ENCODE data around the gene ADAMTS19. TPM values are rescaled to one million over a fixed set of nuclear protein-coding genes. Genes with fewer than 3 reads are reported as not detected.

Gene ADAMTS19
- total and polyA plus RNA-seq, 9 donors: 11.5 to 39.6 (median 15.9) TPM

DNA sequence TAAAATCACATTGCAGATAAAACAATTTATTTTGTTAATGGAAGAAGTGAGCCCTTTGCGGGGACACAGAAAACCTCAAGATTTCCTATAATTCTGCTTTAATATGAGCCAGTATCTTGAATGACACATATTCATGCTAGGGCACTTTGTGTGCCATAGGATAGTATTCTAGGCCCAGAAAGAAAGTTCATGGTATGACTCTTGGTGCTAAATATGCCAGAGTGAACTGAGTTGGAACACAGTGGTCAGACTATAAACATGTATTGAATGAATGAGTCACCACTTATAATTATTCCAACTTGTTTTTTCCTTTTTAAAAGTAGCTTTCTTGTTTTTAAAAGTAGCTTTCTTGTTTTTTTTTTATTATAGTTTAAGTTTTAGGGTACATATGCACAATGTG is 46.0 kb downstream of the ADAMTS19 start:
- Histone ChIP-seq H3K4me1 (ENCODE audit: control insufficient read depth, insufficient read depth, low read length) (no peaks in the 10 kb centered on the region), H3K27me3 (ENCODE audit: control insufficient read depth, insufficient read depth, low read length) (no peaks in the 10 kb centered on the region), H3K9me3 (replicated peaks; ENCODE audit: control insufficient read depth, low read depth, low read length) (no peaks in the 10 kb centered on the region), H3K36me3 (ENCODE audit: control insufficient read depth, insufficient read depth, low read length) (no peaks in the 10 kb centered on the region), H3K27ac (ENCODE audit: low read length) (no peak overlapping the region), H3K4me3 (ENCODE audit: low read length) (no peak overlapping the region)
- WGBS (ENCODE audit: insufficient coverage): no CpG with 5 or more reads among the region's 1 CpG
- DNase-seq: peak; percentile 54

- no peaks in the 10 kb centered on the region for H3K27me3 ChIP-seq (ENCODE audit: control insufficient read depth, insufficient read depth, low read length)
- H3K4me1 ChIP-seq (ENCODE audit: control insufficient read depth, insufficient read depth, low read length): no peaks in the 10 kb centered on the region
- no peak overlapping the region for H3K4me3 ChIP-seq (ENCODE audit: low read length)
- no peaks in the 10 kb centered on the region for H3K9me3 ChIP-seq (replicated peaks; ENCODE audit: control insufficient read depth, low read depth, low read length)
- no peak overlapping the region for H3K27ac ChIP-seq (ENCODE audit: low read length)
- no peaks in the 10 kb centered on the region for H3K36me3 ChIP-seq (ENCODE audit: control insufficient read depth, insufficient read depth, low read length)
- DNase-seq: no peak
These were observed 46.9 kb downstream of the ADAMTS19 start for GRCh38 chr5:129506950-129507349.

GRCh38 chr5:129507527-129507926 is 47.4 kb downstream of the ADAMTS19 start:
- Histone ChIP-seq H3K36me3 (ENCODE audit: control insufficient read depth, insufficient read depth, low read length) (no peaks in the 10 kb centered on the region), H3K9me3 (replicated peaks; ENCODE audit: control insufficient read depth, low read depth, low read length) (no peaks in the 10 kb centered on the region), H3K27ac (ENCODE audit: low read length) (no peak overlapping the region), H3K27me3 (ENCODE audit: control insufficient read depth, insufficient read depth, low read length) (no peaks in the 10 kb centered on the region), H3K4me3 (ENCODE audit: low read length) (no peak overlapping the region), H3K4me1 (ENCODE audit: control insufficient read depth, insufficient read depth, low read length) (no peaks in the 10 kb centered on the region)
- WGBS (ENCODE audit: insufficient coverage): 80% methylated on average over 1 of the region's 6 CpGs
- DNase-seq: no peak

GRCh38 chr5:129508606-129509005 is 48.5 kb downstream of the ADAMTS19 start:
- H3K27ac ChIP-seq (ENCODE audit: low read length): no peak overlapping the region
- peak; percentile 75 for DNase-seq
- WGBS (ENCODE audit: insufficient coverage): no CpG with 5 or more reads among the region's 2 CpGs

GRCh38 chr5:129509363-129509975 is 49.4 kb downstream of the ADAMTS19 start:
- Histone ChIP-seq H3K27me3 (ENCODE audit: control insufficient read depth, insufficient read depth, low read length) (no peaks in the 10 kb centered on the region), H3K4me1 (ENCODE audit: control insufficient read depth, insufficient read depth, low read length) (no peaks in the 10 kb centered on the region), H3K27ac (ENCODE audit: low read length) (peak overlapping the region; percentile 47), H3K36me3 (ENCODE audit: control insufficient read depth, insufficient read depth, low read length) (no peaks in the 10 kb centered on the region), H3K4me3 (ENCODE audit: low read length) (no peak overlapping the region), H3K9me3 (replicated peaks; ENCODE audit: control insufficient read depth, low read depth, low read length) (no peaks in the 10 kb centered on the region)
- peak; percentile 50 for DNase-seq
- no CpG with 5 or more reads among the region's 2 CpGs for WGBS (ENCODE audit: insufficient coverage)

More at GRCh38 chr5:129508606-129509005, 48.5 kb downstream of the ADAMTS19 start:
- H3K4me1 ChIP-seq (ENCODE audit: control insufficient read depth, insufficient read depth, low read length): no peaks in the 10 kb centered on the region
- H3K27me3 ChIP-seq (ENCODE audit: control insufficient read depth, insufficient read depth, low read length): no peaks in the 10 kb centered on the region
- no peaks in the 10 kb centered on the region for H3K9me3 ChIP-seq (replicated peaks; ENCODE audit: control insufficient read depth, low read depth, low read length)
- H3K4me3 ChIP-seq (ENCODE audit: low read length): no peak overlapping the region
- no peaks in the 10 kb centered on the region for H3K36me3 ChIP-seq (ENCODE audit: control insufficient read depth, insufficient read depth, low read length)

- Histone ChIP-seq H3K27me3 (ENCODE audit: control insufficient read depth, insufficient read depth, low read length) (no peaks in the 10 kb centered on the region), H3K36me3 (ENCODE audit: control insufficient read depth, insufficient read depth, low read length) (no peaks in the 10 kb centered on the region), H3K4me3 (ENCODE audit: low read length) (no peak overlapping the region), H3K4me1 (ENCODE audit: control insufficient read depth, insufficient read depth, low read length) (no peaks in the 10 kb centered on the region), H3K9me3 (replicated peaks; ENCODE audit: control insufficient read depth, low read depth, low read length) (peaks cover 2% of the 10 kb centered on the region), H3K27ac (ENCODE audit: low read length) (no peak overlapping the region)
- DNase-seq: no peak
These were observed 51.2 kb downstream of the ADAMTS19 start for GRCh38 chr5:129511291-129511690.

DNA sequence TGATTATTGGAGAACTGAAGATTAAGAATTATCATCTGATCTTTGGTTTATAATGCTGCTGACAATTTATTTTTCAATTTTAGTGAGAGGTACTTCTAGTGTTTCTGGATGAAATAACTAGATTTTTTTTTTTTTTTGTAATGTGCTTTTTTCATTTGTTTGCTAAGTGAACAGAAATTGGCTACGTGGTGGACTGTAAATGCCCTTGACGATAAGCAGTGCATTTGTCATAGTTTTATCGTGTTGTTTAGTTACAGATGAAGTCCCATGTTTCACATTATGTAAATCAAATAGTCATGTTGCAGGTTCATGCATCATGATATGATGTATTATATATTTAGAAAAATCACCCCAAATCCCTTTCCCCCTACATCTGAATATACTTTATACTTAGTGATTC is 81.0 kb downstream of the ADAMTS19 start:
- no CpG with 5 or more reads among the region's 3 CpGs for WGBS (ENCODE audit: insufficient coverage)
- no peaks in the 10 kb centered on the region for H3K27me3 ChIP-seq (ENCODE audit: control insufficient read depth, insufficient read depth, low read length)
- no peak overlapping the region for H3K4me3 ChIP-seq (ENCODE audit: low read length)
- DNase-seq: peak; percentile 63
- no peaks in the 10 kb centered on the region for H3K36me3 ChIP-seq (ENCODE audit: control insufficient read depth, insufficient read depth, low read length)
- H3K27ac ChIP-seq (ENCODE audit: low read length): no peak overlapping the region
- H3K4me1 ChIP-seq (ENCODE audit: control insufficient read depth, insufficient read depth, low read length): no peaks in the 10 kb centered on the region
- no peaks in the 10 kb centered on the region for H3K9me3 ChIP-seq (replicated peaks; ENCODE audit: control insufficient read depth, low read depth, low read length)

DNA sequence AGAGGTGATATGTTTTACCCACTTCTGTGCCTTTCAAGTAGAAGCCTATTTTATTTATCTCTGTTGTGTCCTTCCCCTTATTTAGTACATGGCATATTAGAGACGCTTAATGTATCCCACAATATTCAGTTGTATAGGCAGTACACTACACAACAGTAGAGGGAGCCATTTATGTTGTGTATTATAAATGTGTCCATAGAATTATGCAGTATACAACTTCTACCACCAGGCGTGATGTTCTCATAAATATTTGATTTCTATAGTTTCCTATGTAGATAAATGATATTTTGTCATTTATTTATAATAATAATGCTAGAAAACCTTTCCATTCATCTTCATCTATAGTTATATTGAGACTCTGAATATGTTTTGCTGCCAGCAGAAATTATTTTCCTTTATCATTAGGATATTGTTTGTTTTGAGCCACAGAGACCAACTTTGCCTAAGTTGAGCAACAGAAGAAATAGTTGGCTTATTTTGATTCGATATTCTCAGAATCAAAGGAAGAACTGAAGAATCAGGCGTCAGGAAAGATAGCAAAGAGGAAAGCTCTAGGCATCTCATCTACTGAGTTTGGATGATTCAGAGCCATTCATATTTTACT is 81.7 kb downstream of the ADAMTS19 start:
- no peaks in the 10 kb centered on the region for H3K4me1 ChIP-seq (ENCODE audit: control insufficient read depth, insufficient read depth, low read length)
- WGBS (ENCODE audit: insufficient coverage): no CpG with 5 or more reads among the region's 4 CpGs
- DNase-seq: peak; percentile 17
- no peak overlapping the region for H3K4me3 ChIP-seq (ENCODE audit: low read length)
- no peaks in the 10 kb centered on the region for H3K27me3 ChIP-seq (ENCODE audit: control insufficient read depth, insufficient read depth, low read length)
- no peaks in the 10 kb centered on the region for H3K9me3 ChIP-seq (replicated peaks; ENCODE audit: control insufficient read depth, low read depth, low read length)
- no peak overlapping the region for H3K27ac ChIP-seq (ENCODE audit: low read length)
- H3K36me3 ChIP-seq (ENCODE audit: control insufficient read depth, insufficient read depth, low read length): no peaks in the 10 kb centered on the region

- WGBS (ENCODE audit: insufficient coverage): no CpG with 5 or more reads among the region's 1 CpG
- no peaks in the 10 kb centered on the region for H3K9me3 ChIP-seq (replicated peaks; ENCODE audit: control insufficient read depth, low read depth, low read length)
These were observed 87.0 kb downstream of the ADAMTS19 start for GRCh38 chr5:129547137-129547536.

GRCh38 chr5:129554134-129554904 is 94.2 kb downstream of the ADAMTS19 start:
- Histone ChIP-seq H3K9me3 (replicated peaks; ENCODE audit: control insufficient read depth, low read depth, low read length) (no peaks in the 10 kb centered on the region), H3K27ac (ENCODE audit: low read length) (no peak overlapping the region), H3K4me1 (ENCODE audit: control insufficient read depth, insufficient read depth, low read length) (no peaks in the 10 kb centered on the region), H3K36me3 (ENCODE audit: control insufficient read depth, insufficient read depth, low read length) (no peaks in the 10 kb centered on the region), H3K27me3 (ENCODE audit: control insufficient read depth, insufficient read depth, low read length) (no peaks in the 10 kb centered on the region), H3K4me3 (ENCODE audit: low read length) (no peak overlapping the region)
- no peak for DNase-seq
- WGBS (ENCODE audit: insufficient coverage): no CpG with 5 or more reads among the region's 2 CpGs

More at GRCh38 chr5:129547137-129547536, 87.0 kb downstream of the ADAMTS19 start:
- H3K4me1 ChIP-seq (ENCODE audit: control insufficient read depth, insufficient read depth, low read length): no peaks in the 10 kb centered on the region
- no peak overlapping the region for H3K27ac ChIP-seq (ENCODE audit: low read length)
- no peak overlapping the region for H3K4me3 ChIP-seq (ENCODE audit: low read length)
- no peaks in the 10 kb centered on the region for H3K36me3 ChIP-seq (ENCODE audit: control insufficient read depth, insufficient read depth, low read length)
- H3K27me3 ChIP-seq (ENCODE audit: control insufficient read depth, insufficient read depth, low read length): no peaks in the 10 kb centered on the region
- no peak for DNase-seq

All from muscle of leg (tissue), 11 donors.